WTC11 (cell line): Measurements from ENCODE around the gene OTUB2. TPM values are rescaled to one million over a fixed set of nuclear protein-coding genes. Genes with fewer than 3 reads are reported as not detected.

Source experiments
- ATAC-seq: fragments of 200-7000 bp; cut with Tn5 transposase; 2 replicates; pipeline ENCODE4 v1.10.0; 2021; ENCODE audit warnings: mild to moderate bottlenecking, moderate library complexity
- CTCF ChIA-PET: fragments of 300-600 bp; sonication (Branson Sonifier 250); formaldehyde crosslinking; loops from one replicate; lab custom pipeline; 2021; ENCODE audit warnings: antibody characterized with exemption; lab: Charles Lee
- POLR2A ChIA-PET: fragments of 350-600 bp; sonication (Branson Sonifier 250); formaldehyde crosslinking; loops from one replicate; lab custom pipeline; 2021; ENCODE audit warnings: antibody characterized with exemption; lab: Charles Lee
- DNase-seq: peaks from one replicate; pipeline ENCODE4 v3.0.0; 2021; ENCODE audit warnings: low spot score
- H3K27ac Mint-ChIP-seq: 2 replicates; pipeline ENCODE4 v1.8.0; 2021; ENCODE audit warnings: mixed read lengths
- H3K27me3 Mint-ChIP-seq: 2 replicates; pipeline ENCODE4 v1.8.0; 2021; ENCODE audit warnings: low read depth, mild to moderate bottlenecking, moderate library complexity, mixed read lengths
- H3K36me3 Mint-ChIP-seq: 2 replicates; pipeline ENCODE4 v1.8.0; 2021; ENCODE audit warnings: mixed read lengths
- H3K4me1 Mint-ChIP-seq: 2 replicates; pipeline ENCODE4 v1.8.0; 2022; ENCODE audit warnings: mixed read lengths
- H3K4me3 Mint-ChIP-seq: 2 replicates; pipeline ENCODE4 v1.8.0; 2021; ENCODE audit warnings: mild to moderate bottlenecking, moderate library complexity, mixed read lengths
- H3K9me3 Mint-ChIP-seq: 2 replicates; pipeline ENCODE4 v1.8.0; 2021; ENCODE audit warnings: mixed read lengths
- EMX1 ChIP-seq: fragments of 250-450 bp; sonication (Bioruptor Pico); IDR thresholded peaks from 2 replicates; pipeline ENCODE4 v1.8.0; 2021; ENCODE audit warnings: mild to moderate bottlenecking
- ETV6 ChIP-seq: sonication (generic); formaldehyde crosslinking; IDR thresholded peaks from 2 replicates; pipeline ENCODE4 v1.8.1; 2022; ENCODE audit warnings: mild to moderate bottlenecking, missing genetic modification reagents
- FOXP1 ChIP-seq: sonication (generic); formaldehyde crosslinking; IDR thresholded peaks from 2 replicates; pipeline ENCODE4 v1.8.0; 2022; ENCODE audit warnings: missing genetic modification reagents, mild to moderate bottlenecking, moderate library complexity, borderline replicate concordance
- KAT7 ChIP-seq: sonication (generic); formaldehyde crosslinking; IDR thresholded peaks from 2 replicates; pipeline ENCODE4 v1.8.1; 2023; ENCODE audit warnings: missing genetic modification reagents, mild to moderate bottlenecking, borderline replicate concordance
- MYBL2 ChIP-seq: sonication (generic); formaldehyde crosslinking; IDR thresholded peaks from 2 replicates; pipeline ENCODE4 v1.8.1; 2023; ENCODE audit warnings: mild to moderate bottlenecking, moderate library complexity, missing genetic modification reagents
- NR2C2 ChIP-seq: sonication (generic); formaldehyde crosslinking; IDR thresholded peaks from 2 replicates; pipeline ENCODE4 v1.8.0; 2022; ENCODE audit warnings: mild to moderate bottlenecking, missing genetic modification reagents
- RELA ChIP-seq: sonication (generic); formaldehyde crosslinking; IDR thresholded peaks from 2 replicates; pipeline ENCODE4 v1.8.1; 2022; ENCODE audit warnings: missing genetic modification reagents, mild to moderate bottlenecking, borderline replicate concordance
- TEAD1 ChIP-seq: sonication (generic); formaldehyde crosslinking; IDR thresholded peaks from 2 replicates; pipeline ENCODE4 v1.8.0; 2022; ENCODE audit warnings: mild to moderate bottlenecking, missing genetic modification reagents
- ZBTB43 ChIP-seq: sonication (generic); formaldehyde crosslinking; IDR thresholded peaks from 2 replicates; pipeline ENCODE4 v1.8.1; 2023; ENCODE audit warnings: mild to moderate bottlenecking, missing genetic modification reagents
- ZNF138 ChIP-seq: sonication (generic); formaldehyde crosslinking; conservative IDR thresholded peaks from 2 replicates; pipeline ENCODE4 v1.8.1; 2022; ENCODE audit warnings: mild to moderate bottlenecking, moderate library complexity, missing genetic modification reagents
- ZNF512 ChIP-seq: sonication (generic); formaldehyde crosslinking; IDR thresholded peaks from 2 replicates; pipeline ENCODE4 v1.8.1; 2022; ENCODE audit warnings: missing genetic modification reagents, borderline replicate concordance
- total RNA-seq: library from RNA; stranded (reverse); gene quantifications from 3 replicates; pipeline ENCODE4 v1.2.3, GENCODE V29; 2021
- TF ChIP-seq, protein P1 (sequence below): sonication (generic); formaldehyde crosslinking; IDR thresholded peaks from 2 replicates; pipeline ENCODE4 v1.8.1; 2023; ENCODE audit warnings: mild to moderate bottlenecking, missing genetic modification reagents, borderline replicate concordance
- TF ChIP-seq, protein P2 (sequence below): sonication (generic); formaldehyde crosslinking; IDR thresholded peaks from 2 replicates; pipeline ENCODE4 v1.8.1; 2022; ENCODE audit warnings: mild to moderate bottlenecking, missing genetic modification reagents, moderate library complexity, borderline replicate concordance
- TF ChIP-seq, protein P3 (sequence below): fragments of 250-450 bp; sonication (Bioruptor Pico); IDR thresholded peaks from 2 replicates; pipeline ENCODE4 v1.9.0; 2021; ENCODE audit warnings: mild to moderate bottlenecking
- TF ChIP-seq, protein P4 (sequence below): sonication (generic); formaldehyde crosslinking; IDR thresholded peaks from 2 replicates; pipeline ENCODE4 v1.8.0; 2023; ENCODE audit warnings: missing genetic modification reagents, mild to moderate bottlenecking, borderline replicate concordance
- TF ChIP-seq, protein P5 (sequence below): sonication (generic); formaldehyde crosslinking; IDR thresholded peaks from 2 replicates; pipeline ENCODE4 v1.8.1; 2022; ENCODE audit warnings: low read depth, missing genetic modification reagents, borderline replicate concordance

The OTUB2 gene
- total RNA-seq, 1 experiment from 2014 or later: 3.5 TPM

GRCh38 chr14:93996130-93996695 is 29.9 kb upstream of the OTUB2 start (continued):
- TF ChIP-seq KAT7 (CRISPR knock-in tag) (no peak), ETV6 (CRISPR knock-in tag) (no peak)
- TF ChIP-seq, protein P1, sequence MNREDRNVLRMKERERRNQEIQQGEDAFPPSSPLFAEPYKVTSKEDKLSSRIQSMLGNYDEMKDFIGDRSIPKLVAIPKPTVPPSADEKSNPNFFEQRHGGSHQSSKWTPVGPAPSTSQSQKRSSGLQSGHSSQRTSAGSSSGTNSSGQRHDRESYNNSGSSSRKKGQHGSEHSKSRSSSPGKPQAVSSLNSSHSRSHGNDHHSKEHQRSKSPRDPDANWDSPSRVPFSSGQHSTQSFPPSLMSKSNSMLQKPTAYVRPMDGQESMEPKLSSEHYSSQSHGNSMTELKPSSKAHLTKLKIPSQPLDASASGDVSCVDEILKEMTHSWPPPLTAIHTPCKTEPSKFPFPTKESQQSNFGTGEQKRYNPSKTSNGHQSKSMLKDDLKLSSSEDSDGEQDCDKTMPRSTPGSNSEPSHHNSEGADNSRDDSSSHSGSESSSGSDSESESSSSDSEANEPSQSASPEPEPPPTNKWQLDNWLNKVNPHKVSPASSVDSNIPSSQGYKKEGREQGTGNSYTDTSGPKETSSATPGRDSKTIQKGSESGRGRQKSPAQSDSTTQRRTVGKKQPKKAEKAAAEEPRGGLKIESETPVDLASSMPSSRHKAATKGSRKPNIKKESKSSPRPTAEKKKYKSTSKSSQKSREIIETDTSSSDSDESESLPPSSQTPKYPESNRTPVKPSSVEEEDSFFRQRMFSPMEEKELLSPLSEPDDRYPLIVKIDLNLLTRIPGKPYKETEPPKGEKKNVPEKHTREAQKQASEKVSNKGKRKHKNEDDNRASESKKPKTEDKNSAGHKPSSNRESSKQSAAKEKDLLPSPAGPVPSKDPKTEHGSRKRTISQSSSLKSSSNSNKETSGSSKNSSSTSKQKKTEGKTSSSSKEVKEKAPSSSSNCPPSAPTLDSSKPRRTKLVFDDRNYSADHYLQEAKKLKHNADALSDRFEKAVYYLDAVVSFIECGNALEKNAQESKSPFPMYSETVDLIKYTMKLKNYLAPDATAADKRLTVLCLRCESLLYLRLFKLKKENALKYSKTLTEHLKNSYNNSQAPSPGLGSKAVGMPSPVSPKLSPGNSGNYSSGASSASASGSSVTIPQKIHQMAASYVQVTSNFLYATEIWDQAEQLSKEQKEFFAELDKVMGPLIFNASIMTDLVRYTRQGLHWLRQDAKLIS: no peak

DNA sequence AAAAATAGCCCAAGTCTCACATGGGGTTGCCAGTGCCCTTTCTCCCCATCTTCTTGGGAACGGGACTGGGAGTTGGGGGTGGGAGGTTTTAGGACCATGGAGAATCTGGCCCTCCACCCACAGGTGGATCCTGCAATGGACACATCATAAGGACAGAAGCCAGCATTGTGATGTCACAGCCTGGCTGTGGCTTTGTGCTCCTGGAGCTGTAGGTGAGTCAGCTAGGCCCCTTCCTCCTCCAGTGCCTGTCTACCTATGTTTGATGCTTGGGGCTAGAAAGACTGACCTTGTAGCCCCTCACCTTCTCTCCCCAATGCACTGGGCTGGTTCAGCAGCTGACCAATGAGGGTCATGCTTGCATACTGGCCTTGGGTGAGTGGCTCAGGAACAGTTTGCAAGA is 29.1 kb upstream of the OTUB2 start, which contains the start of gene CCDC197:
CCDC197 (plus strand) TSS at position 220 of the 400 bp plus-strand sequence. CDS start 831 bp downstream, outside the sequence.
- no peaks in the 10 kb centered on the region for H3K9me3 Mint-ChIP-seq
- DNase-seq: no peak
- TF ChIP-seq, protein P2, sequence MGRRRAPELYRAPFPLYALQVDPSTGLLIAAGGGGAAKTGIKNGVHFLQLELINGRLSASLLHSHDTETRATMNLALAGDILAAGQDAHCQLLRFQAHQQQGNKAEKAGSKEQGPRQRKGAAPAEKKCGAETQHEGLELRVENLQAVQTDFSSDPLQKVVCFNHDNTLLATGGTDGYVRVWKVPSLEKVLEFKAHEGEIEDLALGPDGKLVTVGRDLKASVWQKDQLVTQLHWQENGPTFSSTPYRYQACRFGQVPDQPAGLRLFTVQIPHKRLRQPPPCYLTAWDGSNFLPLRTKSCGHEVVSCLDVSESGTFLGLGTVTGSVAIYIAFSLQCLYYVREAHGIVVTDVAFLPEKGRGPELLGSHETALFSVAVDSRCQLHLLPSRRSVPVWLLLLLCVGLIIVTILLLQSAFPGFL (CRISPR knock-in tag): no peak
- TF ChIP-seq FOXP1 (no peak), ZNF138 (CRISPR knock-in tag) (no peak), TEAD1 (CRISPR knock-in tag) (no peak), RELA (CRISPR knock-in tag) (no peak), ZBTB43 (CRISPR knock-in tag) (no peak), EMX1 (no peak), NR2C2 (CRISPR knock-in tag) (no peak), ZNF512 (no peak), MYBL2 (CRISPR knock-in tag) (no peak)
- TF ChIP-seq, protein P3, sequence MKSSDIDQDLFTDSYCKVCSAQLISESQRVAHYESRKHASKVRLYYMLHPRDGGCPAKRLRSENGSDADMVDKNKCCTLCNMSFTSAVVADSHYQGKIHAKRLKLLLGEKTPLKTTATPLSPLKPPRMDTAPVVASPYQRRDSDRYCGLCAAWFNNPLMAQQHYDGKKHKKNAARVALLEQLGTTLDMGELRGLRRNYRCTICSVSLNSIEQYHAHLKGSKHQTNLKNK (CRISPR knock-in tag): no peak
- TF ChIP-seq, protein P4, sequence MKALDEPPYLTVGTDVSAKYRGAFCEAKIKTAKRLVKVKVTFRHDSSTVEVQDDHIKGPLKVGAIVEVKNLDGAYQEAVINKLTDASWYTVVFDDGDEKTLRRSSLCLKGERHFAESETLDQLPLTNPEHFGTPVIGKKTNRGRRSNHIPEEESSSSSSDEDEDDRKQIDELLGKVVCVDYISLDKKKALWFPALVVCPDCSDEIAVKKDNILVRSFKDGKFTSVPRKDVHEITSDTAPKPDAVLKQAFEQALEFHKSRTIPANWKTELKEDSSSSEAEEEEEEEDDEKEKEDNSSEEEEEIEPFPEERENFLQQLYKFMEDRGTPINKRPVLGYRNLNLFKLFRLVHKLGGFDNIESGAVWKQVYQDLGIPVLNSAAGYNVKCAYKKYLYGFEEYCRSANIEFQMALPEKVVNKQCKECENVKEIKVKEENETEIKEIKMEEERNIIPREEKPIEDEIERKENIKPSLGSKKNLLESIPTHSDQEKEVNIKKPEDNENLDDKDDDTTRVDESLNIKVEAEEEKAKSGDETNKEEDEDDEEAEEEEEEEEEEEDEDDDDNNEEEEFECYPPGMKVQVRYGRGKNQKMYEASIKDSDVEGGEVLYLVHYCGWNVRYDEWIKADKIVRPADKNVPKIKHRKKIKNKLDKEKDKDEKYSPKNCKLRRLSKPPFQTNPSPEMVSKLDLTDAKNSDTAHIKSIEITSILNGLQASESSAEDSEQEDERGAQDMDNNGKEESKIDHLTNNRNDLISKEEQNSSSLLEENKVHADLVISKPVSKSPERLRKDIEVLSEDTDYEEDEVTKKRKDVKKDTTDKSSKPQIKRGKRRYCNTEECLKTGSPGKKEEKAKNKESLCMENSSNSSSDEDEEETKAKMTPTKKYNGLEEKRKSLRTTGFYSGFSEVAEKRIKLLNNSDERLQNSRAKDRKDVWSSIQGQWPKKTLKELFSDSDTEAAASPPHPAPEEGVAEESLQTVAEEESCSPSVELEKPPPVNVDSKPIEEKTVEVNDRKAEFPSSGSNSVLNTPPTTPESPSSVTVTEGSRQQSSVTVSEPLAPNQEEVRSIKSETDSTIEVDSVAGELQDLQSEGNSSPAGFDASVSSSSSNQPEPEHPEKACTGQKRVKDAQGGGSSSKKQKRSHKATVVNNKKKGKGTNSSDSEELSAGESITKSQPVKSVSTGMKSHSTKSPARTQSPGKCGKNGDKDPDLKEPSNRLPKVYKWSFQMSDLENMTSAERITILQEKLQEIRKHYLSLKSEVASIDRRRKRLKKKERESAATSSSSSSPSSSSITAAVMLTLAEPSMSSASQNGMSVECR: no peak
- TF ChIP-seq, protein P5, sequence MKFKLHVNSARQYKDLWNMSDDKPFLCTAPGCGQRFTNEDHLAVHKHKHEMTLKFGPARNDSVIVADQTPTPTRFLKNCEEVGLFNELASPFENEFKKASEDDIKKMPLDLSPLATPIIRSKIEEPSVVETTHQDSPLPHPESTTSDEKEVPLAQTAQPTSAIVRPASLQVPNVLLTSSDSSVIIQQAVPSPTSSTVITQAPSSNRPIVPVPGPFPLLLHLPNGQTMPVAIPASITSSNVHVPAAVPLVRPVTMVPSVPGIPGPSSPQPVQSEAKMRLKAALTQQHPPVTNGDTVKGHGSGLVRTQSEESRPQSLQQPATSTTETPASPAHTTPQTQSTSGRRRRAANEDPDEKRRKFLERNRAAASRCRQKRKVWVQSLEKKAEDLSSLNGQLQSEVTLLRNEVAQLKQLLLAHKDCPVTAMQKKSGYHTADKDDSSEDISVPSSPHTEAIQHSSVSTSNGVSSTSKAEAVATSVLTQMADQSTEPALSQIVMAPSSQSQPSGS: no peak
- no peak for ATAC-seq
- H3K36me3 Mint-ChIP-seq: no peaks in the 10 kb centered on the region
- H3K27ac Mint-ChIP-seq: no peak within 1 kb of the TSS
- peaks cover 4% of the 10 kb centered on the region; the same call in 1 of the 2 replicates for H3K27me3 Mint-ChIP-seq
- peaks cover 8% of the 10 kb centered on the region; the same call in 1 of the 2 replicates for H3K4me1 Mint-ChIP-seq
- CTCF ChIA-PET: interaction anchor here (0.5 to 9.0 kb wide), 6 partner anchors 11 to 455 kb away, joined by 3 to 230 read pairs (median 4); no protein-coding TSS in a partner anchor
- POLR2A ChIA-PET: no interaction called here
- no peak within 1 kb of the TSS for H3K4me3 Mint-ChIP-seq
